ENCODE data around the gene FBXL17. TPM values are rescaled to one million over a fixed set of nuclear protein-coding genes. Genes with fewer than 3 reads are reported as not detected.

Gene FBXL17
- total RNA-seq, 1 donor from 2014 or later = 26.9 TPM

DNA sequence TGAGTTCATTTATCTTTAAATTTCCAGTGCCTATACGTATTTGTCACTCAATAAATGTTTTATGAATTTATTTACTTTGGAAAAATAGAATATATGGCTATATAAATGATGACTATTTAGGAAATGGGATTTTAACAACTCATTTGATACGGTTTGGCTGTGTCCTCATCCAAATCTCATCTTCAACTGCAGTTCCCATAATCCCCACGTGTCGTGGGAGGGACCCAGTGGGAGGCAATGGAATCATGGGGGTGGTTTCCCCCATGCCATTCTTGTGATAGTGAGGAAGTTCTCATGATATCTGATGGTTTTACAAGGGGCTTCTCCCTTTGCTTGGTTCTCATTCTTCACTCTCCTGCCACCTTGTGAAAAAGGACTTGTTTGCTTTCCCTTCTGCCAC, 523.6 kb downstream of the FBXL17 start:
- no peak overlapping the region for H3K4me3 Mint-ChIP-seq
- H3K27me3 Mint-ChIP-seq = no peaks in the 10 kb centered on the region
- peaks cover 8% of the 10 kb centered on the region for H3K36me3 Mint-ChIP-seq (ENCODE audit: low read depth)
- no peak overlapping the region for H3K27ac Mint-ChIP-seq
- no peak for ATAC-seq (ENCODE audit: low read depth)
- DNase-seq = no peak
- no peaks in the 10 kb centered on the region for H3K9me3 Mint-ChIP-seq
- CTCF ChIA-PET = no interaction called here
- intact Hi-C loops (cut with micrococcal nuclease) = no loop called here
- POLR2A ChIA-PET = no interaction called here
- no peaks in the 10 kb centered on the region for H3K4me1 Mint-ChIP-seq
- TF ChIP-seq CTCF (IDR thresholded peaks at IDR 0.05) = no peak

DNA sequence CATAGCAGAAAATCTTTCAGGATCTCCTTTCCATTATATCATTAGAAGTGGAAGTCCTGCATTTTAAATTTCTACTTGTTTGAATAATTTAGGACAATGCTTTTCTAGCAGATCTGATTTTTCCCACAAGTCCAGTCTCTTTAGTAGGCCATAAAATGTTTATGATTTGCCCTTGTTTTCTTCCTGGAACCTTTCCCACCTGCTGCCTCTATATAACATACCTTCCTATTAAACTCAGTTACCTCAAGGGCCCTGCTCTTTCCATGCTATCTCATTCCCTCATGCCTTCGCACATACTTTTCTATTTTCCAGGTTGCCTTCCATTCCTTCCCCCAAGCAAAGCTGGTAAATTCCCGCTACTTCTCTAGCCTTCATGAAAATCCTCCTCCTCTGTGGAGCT, 524.1 kb downstream of the FBXL17 start:
- no peak for TF ChIP-seq CTCF (IDR thresholded peaks at IDR 0.05)
- no peaks in the 10 kb centered on the region for H3K4me1 Mint-ChIP-seq
- intact Hi-C loops (cut with micrococcal nuclease) = no loop called here
- H3K27ac Mint-ChIP-seq = no peak overlapping the region
- no peak overlapping the region for H3K4me3 Mint-ChIP-seq
- H3K9me3 Mint-ChIP-seq = no peaks in the 10 kb centered on the region
- ChIA-PET CTCF (no interaction called here), POLR2A (no interaction called here)
- no peak for ATAC-seq (ENCODE audit: low read depth)
- H3K27me3 Mint-ChIP-seq = no peaks in the 10 kb centered on the region
- no peak for DNase-seq
- peaks cover 8% of the 10 kb centered on the region for H3K36me3 Mint-ChIP-seq (ENCODE audit: low read depth)

DNA sequence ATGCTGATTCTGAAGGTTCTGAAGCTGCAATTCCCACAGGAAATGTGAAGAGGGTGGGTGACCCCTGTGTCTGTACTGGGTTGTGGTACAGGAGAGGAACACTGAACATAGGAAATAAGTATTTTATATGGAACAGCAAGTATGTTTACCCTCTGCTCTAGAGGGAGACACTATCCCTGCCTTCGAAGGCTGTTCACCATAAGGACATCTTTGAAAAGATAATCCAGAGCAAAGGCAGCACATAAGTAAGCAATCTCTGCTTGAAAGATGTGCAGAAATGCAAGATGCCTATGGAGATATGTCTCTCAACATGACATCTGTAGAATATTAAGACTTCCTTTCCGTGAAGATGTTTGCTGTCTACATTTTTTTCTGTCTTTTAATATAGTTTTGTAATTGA, 526.7 kb downstream of the FBXL17 start:
- Mint-ChIP-seq H3K27ac (no peak overlapping the region), H3K4me3 (no peak overlapping the region), H3K4me1 (no peaks in the 10 kb centered on the region), H3K9me3 (no peaks in the 10 kb centered on the region), H3K36me3 (ENCODE audit: low read depth) (no peaks in the 10 kb centered on the region), H3K27me3 (no peaks in the 10 kb centered on the region)
- intact Hi-C loops (cut with micrococcal nuclease) = no loop called here
- ATAC-seq (ENCODE audit: low read depth) (no peak), DNase-seq (no peak)
- TF ChIP-seq CTCF (IDR thresholded peaks at IDR 0.05) = no peak
- CTCF ChIA-PET = no interaction called here
- POLR2A ChIA-PET = no interaction called here

DNA sequence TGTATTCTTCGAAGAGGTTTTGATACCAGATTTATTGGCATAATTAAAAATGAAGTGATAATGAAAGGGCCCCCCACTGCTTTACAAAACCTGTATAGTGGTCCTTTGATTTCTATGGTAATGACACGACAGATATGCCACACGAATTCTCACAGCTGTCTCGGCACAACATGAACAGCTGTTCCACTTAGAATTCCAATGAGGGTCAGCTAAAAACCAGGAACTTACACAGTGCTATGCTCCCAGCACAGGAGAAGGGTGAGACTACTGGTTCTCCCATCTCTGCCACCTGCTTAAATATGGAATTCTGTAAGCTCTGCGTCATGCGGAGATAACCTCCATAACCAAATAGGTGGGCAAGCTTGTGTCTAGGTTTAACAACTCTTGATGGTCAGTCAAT, 528.2 kb downstream of the FBXL17 start:
- CTCF ChIA-PET = no interaction called here
- intact Hi-C loops (cut with micrococcal nuclease) = no loop called here

GRCh38 chr5:107853031-107853430, 528.9 kb downstream of the FBXL17 start:
- Mint-ChIP-seq H3K27me3 (no peaks in the 10 kb centered on the region), H3K4me1 (no peaks in the 10 kb centered on the region), H3K36me3 (ENCODE audit: low read depth) (no peaks in the 10 kb centered on the region), H3K9me3 (no peaks in the 10 kb centered on the region), H3K4me3 (no peak overlapping the region), H3K27ac (no peak overlapping the region)
- ChIA-PET POLR2A (no interaction called here), CTCF (no interaction called here)
- intact Hi-C loops (cut with micrococcal nuclease) = no loop called here
- ATAC-seq (ENCODE audit: low read depth) = no peak
- TF ChIP-seq CTCF (IDR thresholded peaks at IDR 0.05) = no peak
- no peak for DNase-seq

More for the DNA sequence above, 528.2 kb downstream of the FBXL17 start:
- no peak overlapping the region for H3K27ac Mint-ChIP-seq
- ATAC-seq (ENCODE audit: low read depth) (no peak), DNase-seq (no peak)
- no peaks in the 10 kb centered on the region for H3K27me3 Mint-ChIP-seq
- H3K4me1 Mint-ChIP-seq = no peaks in the 10 kb centered on the region
- no peak for TF ChIP-seq CTCF (IDR thresholded peaks at IDR 0.05)
- H3K4me3 Mint-ChIP-seq = no peak overlapping the region
- H3K36me3 Mint-ChIP-seq (ENCODE audit: low read depth) = no peaks in the 10 kb centered on the region
- POLR2A ChIA-PET = no interaction called here
- no peaks in the 10 kb centered on the region for H3K9me3 Mint-ChIP-seq

Data from activated B cell treated with CpG ODN at 0.5 μM for 24 hours (primary cell).